Measurements from ENCODE around the gene COQ8B.

The COQ8B gene

DNA sequence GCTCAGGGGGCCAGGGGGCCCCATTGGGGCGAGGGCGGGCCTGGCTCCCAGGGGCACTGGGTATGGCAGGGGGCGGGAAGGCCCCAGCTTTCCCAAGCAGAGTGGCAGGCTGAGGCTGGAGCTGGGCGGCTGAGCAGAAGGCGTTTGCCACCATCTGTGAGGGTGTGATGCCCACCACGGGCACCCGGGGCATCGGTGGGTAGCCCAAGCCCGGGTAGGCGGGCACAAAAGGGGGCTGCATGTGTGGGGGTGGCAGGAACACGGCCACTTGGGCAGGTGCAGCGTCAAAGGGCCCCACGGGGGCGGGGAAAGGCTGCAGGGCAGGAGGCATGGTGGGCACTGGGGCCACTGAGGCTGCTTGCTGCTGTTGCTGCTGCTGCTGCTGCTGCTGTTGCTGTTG lies 49.1 kb downstream of the COQ8B start:
- Histone ChIP-seq H3K79me2 (ENCODE audit: insufficient read depth, low read length) (no peaks in the 10 kb centered on the region), H4K20me1 (ENCODE audit: insufficient read depth, low read length) (no peaks in the 10 kb centered on the region), H3K9me3 (ENCODE audit: low read length) (peaks cover 7% of the 10 kb centered on the region; the same call in 1 of the 2 replicates), H3K36me3 (ENCODE audit: insufficient read depth, low read length) (peaks cover 44% of the 10 kb centered on the region), H3K27ac (ENCODE audit: low read depth, low read length, poor library complexity, severe bottlenecking) (no peak overlapping the region), H3K27me3 (ENCODE audit: insufficient read depth, low read length) (no peaks in the 10 kb centered on the region), H3F3A (ENCODE audit: insufficient read depth, low read length) (no peaks in the 10 kb centered on the region), H3K4me1 (ENCODE audit: insufficient read depth, low read length, severe bottlenecking) (peaks cover 10% of the 10 kb centered on the region), H2AFZ (ENCODE audit: low read length) (no peak overlapping the region), H3K4me3 (ENCODE audit: low read depth, low read length, poor library complexity, severe bottlenecking) (no peak overlapping the region), H3K4me2 (ENCODE audit: low read length) (no peak overlapping the region), H3K9me2 (ENCODE audit: low read depth, low read length) (no peaks in the 10 kb centered on the region), H3K9ac (ENCODE audit: low read length) (no peak overlapping the region)
- TF ChIP-seq, protein P1, sequence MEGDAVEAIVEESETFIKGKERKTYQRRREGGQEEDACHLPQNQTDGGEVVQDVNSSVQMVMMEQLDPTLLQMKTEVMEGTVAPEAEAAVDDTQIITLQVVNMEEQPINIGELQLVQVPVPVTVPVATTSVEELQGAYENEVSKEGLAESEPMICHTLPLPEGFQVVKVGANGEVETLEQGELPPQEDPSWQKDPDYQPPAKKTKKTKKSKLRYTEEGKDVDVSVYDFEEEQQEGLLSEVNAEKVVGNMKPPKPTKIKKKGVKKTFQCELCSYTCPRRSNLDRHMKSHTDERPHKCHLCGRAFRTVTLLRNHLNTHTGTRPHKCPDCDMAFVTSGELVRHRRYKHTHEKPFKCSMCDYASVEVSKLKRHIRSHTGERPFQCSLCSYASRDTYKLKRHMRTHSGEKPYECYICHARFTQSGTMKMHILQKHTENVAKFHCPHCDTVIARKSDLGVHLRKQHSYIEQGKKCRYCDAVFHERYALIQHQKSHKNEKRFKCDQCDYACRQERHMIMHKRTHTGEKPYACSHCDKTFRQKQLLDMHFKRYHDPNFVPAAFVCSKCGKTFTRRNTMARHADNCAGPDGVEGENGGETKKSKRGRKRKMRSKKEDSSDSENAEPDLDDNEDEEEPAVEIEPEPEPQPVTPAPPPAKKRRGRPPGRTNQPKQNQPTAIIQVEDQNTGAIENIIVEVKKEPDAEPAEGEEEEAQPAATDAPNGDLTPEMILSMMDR (IDR thresholded peaks at IDR 0.05; ENCODE audit: low read length): no peak
- no peak for TF ChIP-seq EZH2 (IDR thresholded peaks at IDR 0.05; ENCODE audit: borderline replicate concordance, low read length)

DNA sequence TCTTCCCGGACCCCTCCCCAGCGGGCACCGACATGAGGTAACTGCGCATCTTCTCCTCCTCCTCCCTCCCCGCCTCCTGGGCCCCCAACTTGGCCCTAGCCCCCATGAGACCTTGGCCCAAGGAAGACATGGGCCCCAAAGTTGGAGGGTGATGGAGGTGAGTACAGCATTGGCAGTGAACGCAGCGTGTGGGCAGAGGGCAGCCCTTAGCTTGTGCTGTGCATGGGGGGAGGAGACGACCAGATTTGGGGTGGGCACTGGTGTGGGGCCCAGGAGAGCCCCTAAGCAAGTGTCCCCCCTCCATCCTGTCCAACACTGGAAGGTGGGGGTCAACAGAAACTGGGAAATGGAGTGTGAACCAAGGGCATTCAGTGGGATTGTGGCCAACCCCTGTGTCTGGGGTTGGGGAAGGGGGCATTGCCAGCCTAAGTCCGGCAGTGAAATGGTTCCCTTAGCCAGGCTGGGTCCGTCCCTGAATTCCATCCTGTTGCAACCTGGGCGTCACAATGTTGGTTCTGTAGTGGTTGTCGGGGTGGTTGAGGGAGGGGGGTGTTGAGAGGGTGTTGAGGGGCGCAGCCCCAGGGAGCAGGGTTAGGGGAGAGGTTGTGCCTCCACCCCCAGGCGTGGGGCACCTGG lies 49.8 kb downstream of the COQ8B start:
- Histone ChIP-seq H3K27ac (ENCODE audit: low read depth, low read length, poor library complexity, severe bottlenecking) (no peak overlapping the region), H3K36me3 (ENCODE audit: insufficient read depth, low read length) (peaks cover 37% of the 10 kb centered on the region), H4K20me1 (ENCODE audit: insufficient read depth, low read length) (no peaks in the 10 kb centered on the region), H3F3A (ENCODE audit: insufficient read depth, low read length) (no peaks in the 10 kb centered on the region), H3K27me3 (ENCODE audit: insufficient read depth, low read length) (no peaks in the 10 kb centered on the region), H3K4me1 (ENCODE audit: insufficient read depth, low read length, severe bottlenecking) (peaks cover 14% of the 10 kb centered on the region), H3K4me2 (ENCODE audit: low read length) (no peak overlapping the region), H3K9me2 (ENCODE audit: low read depth, low read length) (no peaks in the 10 kb centered on the region), H3K4me3 (ENCODE audit: low read depth, low read length, poor library complexity, severe bottlenecking) (no peak overlapping the region), H3K79me2 (ENCODE audit: insufficient read depth, low read length) (no peaks in the 10 kb centered on the region), H3K9me3 (ENCODE audit: low read length) (peaks cover 7% of the 10 kb centered on the region; the same call in 1 of the 2 replicates), H3K9ac (ENCODE audit: low read length) (no peak overlapping the region), H2AFZ (ENCODE audit: low read length) (no peak overlapping the region)
- TF ChIP-seq, protein P1 (IDR thresholded peaks at IDR 0.05; ENCODE audit: low read length): no peak

DNA sequence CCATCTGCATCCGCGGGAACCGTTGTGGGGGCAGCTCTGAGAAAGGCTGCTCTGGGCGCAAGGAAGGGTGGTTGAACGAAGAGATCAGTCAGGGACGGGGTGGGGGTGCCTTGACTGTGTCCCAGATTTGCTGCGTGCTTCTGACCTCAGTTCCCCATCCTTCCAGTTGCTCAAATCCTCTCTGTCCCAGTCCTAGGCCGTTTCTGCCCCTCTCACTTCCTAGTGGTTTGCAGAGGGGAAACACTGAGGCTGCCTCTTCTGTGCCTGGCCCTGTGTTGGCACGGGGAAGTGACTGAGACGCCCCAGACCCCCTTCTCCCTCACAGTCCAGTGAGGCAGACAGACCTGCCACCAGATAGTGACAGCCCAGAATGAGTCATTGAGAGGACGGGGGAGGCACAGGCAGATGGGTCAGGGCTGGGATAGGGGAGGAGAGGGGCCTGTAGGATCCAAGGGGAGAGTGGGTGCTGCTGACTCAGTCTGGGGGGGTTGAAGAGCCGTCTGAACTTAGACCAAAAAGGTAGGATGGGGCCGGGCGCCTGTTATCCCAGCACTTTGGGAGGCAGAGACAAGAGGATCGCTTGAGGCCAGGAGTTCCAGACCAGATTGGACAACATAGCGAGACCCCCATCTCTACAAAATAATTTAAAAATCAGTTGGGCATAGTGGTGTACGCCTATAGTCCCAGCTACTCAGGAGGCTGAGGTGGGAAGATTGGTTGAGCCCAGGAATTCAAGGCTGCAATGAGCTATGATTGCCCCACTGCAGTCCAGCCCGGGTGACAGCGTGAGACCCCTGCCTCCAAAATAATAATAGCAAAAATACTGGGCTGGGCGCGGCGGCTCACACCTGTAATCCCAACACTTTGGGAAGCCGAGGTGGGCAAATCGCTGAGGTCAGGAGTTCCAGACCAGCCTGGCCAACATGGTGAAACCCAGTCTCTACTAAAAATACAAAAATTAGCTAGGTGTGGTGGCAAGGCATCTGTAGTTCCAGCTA lies 52.7 kb downstream of the COQ8B start:
- Histone ChIP-seq H3K4me3 (ENCODE audit: low read depth, low read length, poor library complexity, severe bottlenecking) (peak overlapping the region; percentile 72), H3F3A (ENCODE audit: insufficient read depth, low read length) (no peaks in the 10 kb centered on the region), H2AFZ (ENCODE audit: low read length) (peak overlapping the region; percentile 80; the same call in 1 of the 2 replicates), H3K9me3 (ENCODE audit: low read length) (peaks cover 4% of the 10 kb centered on the region; the same call in 1 of the 2 replicates), H3K4me1 (ENCODE audit: insufficient read depth, low read length, severe bottlenecking) (peaks cover 14% of the 10 kb centered on the region), H3K36me3 (ENCODE audit: insufficient read depth, low read length) (peaks cover 9% of the 10 kb centered on the region), H3K4me2 (ENCODE audit: low read length) (peak overlapping the region; percentile 87), H3K79me2 (ENCODE audit: insufficient read depth, low read length) (no peaks in the 10 kb centered on the region), H4K20me1 (ENCODE audit: insufficient read depth, low read length) (no peaks in the 10 kb centered on the region), H3K27ac (ENCODE audit: low read depth, low read length, poor library complexity, severe bottlenecking) (no peak overlapping the region), H3K9me2 (ENCODE audit: low read depth, low read length) (no peaks in the 10 kb centered on the region), H3K27me3 (ENCODE audit: insufficient read depth, low read length) (no peaks in the 10 kb centered on the region), H3K9ac (ENCODE audit: low read length) (peak overlapping the region; percentile 74; the same call in 1 of the 2 replicates)
- TF ChIP-seq EZH2 (IDR thresholded peaks at IDR 0.05; ENCODE audit: borderline replicate concordance, low read length): no peak
- TF ChIP-seq, protein P1 (IDR thresholded peaks at IDR 0.05; ENCODE audit: low read length): no peak

All from OCI-LY1 (cell line).